Mucosa of stomach (tissue), 1 donor: ENCODE measurements around the gene FEZ2.
"Not testable (repeated sequence)": the region's sequence is repeated elsewhere in the genome, so short reads cannot be mapped to it uniquely, and the experiment has no call there.

Experiments used
- H3K27me3 ChIP-seq: one replicate; pipeline ENCODE4 v1.7.0; 2013; ENCODE audit warnings: mild to moderate bottlenecking, low read length; ENCODE audit not compliant: control insufficient read depth, insufficient read depth
- H3K36me3 ChIP-seq: one replicate; pipeline ENCODE4 v1.7.0; 2013; ENCODE audit warnings: low read length; ENCODE audit not compliant: control insufficient read depth, insufficient read depth
- H3K4me1 ChIP-seq: one replicate; pipeline ENCODE4 v1.7.0; 2013; ENCODE audit warnings: mild to moderate bottlenecking, low read length; ENCODE audit not compliant: control insufficient read depth, insufficient read depth
- H3K4me3 ChIP-seq: one replicate; pipeline ENCODE4 v1.7.0; 2013; ENCODE audit warnings: low read length
- H3K9ac ChIP-seq: one replicate; pipeline ENCODE4 v1.7.0; 2013; ENCODE audit warnings: mild to moderate bottlenecking, low read length, moderate library complexity
- H3K9me3 ChIP-seq: one replicate; pipeline ENCODE4 v1.7.0; 2013; ENCODE audit warnings: mild to moderate bottlenecking, low read length, moderate library complexity; ENCODE audit not compliant: control insufficient read depth
- donor health status: Pancreatic carcinoma.

The FEZ2 gene

GRCh38 chr2:36609507-36609906 is 11.5 kb upstream of the FEZ2 start:
- Histone ChIP-seq H3K9ac (no peak overlapping the region), H3K4me1 (no peaks in the 10 kb centered on the region), H3K36me3 (no peaks in the 10 kb centered on the region), H3K9me3 (no peaks in the 10 kb centered on the region), H3K4me3 (no peak overlapping the region), H3K27me3 (no peaks in the 10 kb centered on the region)

- no peaks in the 10 kb centered on the region for H3K9me3 ChIP-seq
- H3K9ac ChIP-seq, result no peak overlapping the region
- H3K27me3 ChIP-seq, result no peaks in the 10 kb centered on the region
Observed at GRCh38 chr2:36607947-36608346, 10.0 kb upstream of the FEZ2 start.

GRCh38 chr2:36606925-36607324 is 9.0 kb upstream of the FEZ2 start:
- no peak overlapping the region for H3K4me3 ChIP-seq
- H3K36me3 ChIP-seq, result no peaks in the 10 kb centered on the region
- H3K4me1 ChIP-seq, result no peaks in the 10 kb centered on the region
- H3K9ac ChIP-seq, result no peak overlapping the region
- no peaks in the 10 kb centered on the region for H3K9me3 ChIP-seq
- H3K27me3 ChIP-seq, result no peaks in the 10 kb centered on the region

More at GRCh38 chr2:36607947-36608346, 10.0 kb upstream of the FEZ2 start:
- Histone ChIP-seq H3K4me3 (no peak overlapping the region), H3K4me1 (no peaks in the 10 kb centered on the region), H3K36me3 (no peaks in the 10 kb centered on the region)

GRCh38 chr2:36605273-36605672 is 7.3 kb upstream of the FEZ2 start:
- Histone ChIP-seq H3K4me3 (no peak overlapping the region), H3K9me3 (no peaks in the 10 kb centered on the region), H3K9ac (no peak overlapping the region), H3K27me3 (no peaks in the 10 kb centered on the region), H3K36me3 (no peaks in the 10 kb centered on the region), H3K4me1 (no peaks in the 10 kb centered on the region)

GRCh38 chr2:36603629-36604028 is 5.7 kb upstream of the FEZ2 start:
- H3K4me1 ChIP-seq, H3K27me3 ChIP-seq, H3K36me3 ChIP-seq, H3K4me3 ChIP-seq, H3K9ac ChIP-seq, H3K9me3 ChIP-seq: not testable (repeated sequence)

GRCh38 chr2:36597003-36597531 is 901 bp downstream of the FEZ2 start:
- H3K4me3 ChIP-seq, result peak overlapping the region; percentile 15
- H3K9me3 ChIP-seq, result no peaks in the 10 kb centered on the region
- peaks cover 13% of the 10 kb centered on the region for H3K4me1 ChIP-seq
- H3K9ac ChIP-seq, result peak overlapping the region; percentile 68
- no peaks in the 10 kb centered on the region for H3K27me3 ChIP-seq
- no peaks in the 10 kb centered on the region for H3K36me3 ChIP-seq

- no peaks in the 10 kb centered on the region for H3K9me3 ChIP-seq
- H3K36me3 ChIP-seq, result no peaks in the 10 kb centered on the region
- H3K9ac ChIP-seq, result no peak overlapping the region
- no peak overlapping the region for H3K4me3 ChIP-seq
- H3K4me1 ChIP-seq, result peaks cover 13% of the 10 kb centered on the region
- no peaks in the 10 kb centered on the region for H3K27me3 ChIP-seq
Observed at GRCh38 chr2:36596397-36596796, 1.6 kb downstream of the FEZ2 start.

GRCh38 chr2:36594849-36595248 is 3.1 kb downstream of the FEZ2 start:
- Histone ChIP-seq H3K9me3 (no peaks in the 10 kb centered on the region), H3K4me3 (no peak overlapping the region), H3K4me1 (peaks cover 13% of the 10 kb centered on the region), H3K36me3 (no peaks in the 10 kb centered on the region), H3K9ac (no peak overlapping the region), H3K27me3 (no peaks in the 10 kb centered on the region)

GRCh38 chr2:36589230-36589630 is 8.7 kb downstream of the FEZ2 start:
- Histone ChIP-seq H3K9me3 (no peaks in the 10 kb centered on the region), H3K27me3 (no peaks in the 10 kb centered on the region), H3K4me3 (no peak overlapping the region), H3K4me1 (no peaks in the 10 kb centered on the region), H3K36me3 (no peaks in the 10 kb centered on the region), H3K9ac (no peak overlapping the region)

- no peaks in the 10 kb centered on the region for H3K36me3 ChIP-seq
- no peak overlapping the region for H3K4me3 ChIP-seq
- H3K9ac ChIP-seq, result no peak overlapping the region
- no peaks in the 10 kb centered on the region for H3K27me3 ChIP-seq
- H3K9me3 ChIP-seq, result no peaks in the 10 kb centered on the region
- no peaks in the 10 kb centered on the region for H3K4me1 ChIP-seq
Observed at GRCh38 chr2:36587556-36587955, 10.4 kb downstream of the FEZ2 start.

- no peaks in the 10 kb centered on the region for H3K4me1 ChIP-seq
- no peaks in the 10 kb centered on the region for H3K9me3 ChIP-seq
- H3K27me3 ChIP-seq, result no peaks in the 10 kb centered on the region
- no peak overlapping the region for H3K4me3 ChIP-seq
- H3K36me3 ChIP-seq, result no peaks in the 10 kb centered on the region
- no peak overlapping the region for H3K9ac ChIP-seq
Observed at GRCh38 chr2:36587101-36587500, 10.9 kb downstream of the FEZ2 start.

GRCh38 chr2:36586672-36587071 is 11.3 kb downstream of the FEZ2 start:
- no peaks in the 10 kb centered on the region for H3K9me3 ChIP-seq
- no peaks in the 10 kb centered on the region for H3K36me3 ChIP-seq
- no peaks in the 10 kb centered on the region for H3K4me1 ChIP-seq
- no peak overlapping the region for H3K9ac ChIP-seq
- no peaks in the 10 kb centered on the region for H3K27me3 ChIP-seq
- H3K4me3 ChIP-seq, result no peak overlapping the region

- peaks cover 10% of the 10 kb centered on the region for H3K4me1 ChIP-seq
- no peak overlapping the region for H3K9ac ChIP-seq
- H3K36me3 ChIP-seq, result no peaks in the 10 kb centered on the region
- no peaks in the 10 kb centered on the region for H3K9me3 ChIP-seq
- no peaks in the 10 kb centered on the region for H3K27me3 ChIP-seq
- H3K4me3 ChIP-seq, result no peak overlapping the region
Observed at GRCh38 chr2:36584148-36584794, 13.7 kb downstream of the FEZ2 start.
